NB4 (cell line): ENCODE data around the gene BARHL1.

ENCODE experiments used
- MYC ChIP-seq: IDR thresholded peaks from 2 replicates; pipeline ENCODE4 v1.6.1; 2011; ENCODE audit warnings: low read depth, low read length
- POLR2A ChIP-seq: IDR thresholded peaks from 2 replicates; pipeline ENCODE4 v1.6.1; 2011; ENCODE audit warnings: mild to moderate bottlenecking; ENCODE audit not compliant: insufficient read length; ENCODE audit errors: extremely low read depth
- TF ChIP-seq, protein P1 (sequence below): IDR thresholded peaks from one replicate; pipeline ENCODE4 v1.5.1; 2012; ENCODE audit warnings: low read depth, low read length
- TF ChIP-seq, protein P2 (sequence below): IDR thresholded peaks from 2 replicates; pipeline ENCODE4 v1.6.1; 2011; ENCODE audit warnings: low read depth, low read length

DNA sequence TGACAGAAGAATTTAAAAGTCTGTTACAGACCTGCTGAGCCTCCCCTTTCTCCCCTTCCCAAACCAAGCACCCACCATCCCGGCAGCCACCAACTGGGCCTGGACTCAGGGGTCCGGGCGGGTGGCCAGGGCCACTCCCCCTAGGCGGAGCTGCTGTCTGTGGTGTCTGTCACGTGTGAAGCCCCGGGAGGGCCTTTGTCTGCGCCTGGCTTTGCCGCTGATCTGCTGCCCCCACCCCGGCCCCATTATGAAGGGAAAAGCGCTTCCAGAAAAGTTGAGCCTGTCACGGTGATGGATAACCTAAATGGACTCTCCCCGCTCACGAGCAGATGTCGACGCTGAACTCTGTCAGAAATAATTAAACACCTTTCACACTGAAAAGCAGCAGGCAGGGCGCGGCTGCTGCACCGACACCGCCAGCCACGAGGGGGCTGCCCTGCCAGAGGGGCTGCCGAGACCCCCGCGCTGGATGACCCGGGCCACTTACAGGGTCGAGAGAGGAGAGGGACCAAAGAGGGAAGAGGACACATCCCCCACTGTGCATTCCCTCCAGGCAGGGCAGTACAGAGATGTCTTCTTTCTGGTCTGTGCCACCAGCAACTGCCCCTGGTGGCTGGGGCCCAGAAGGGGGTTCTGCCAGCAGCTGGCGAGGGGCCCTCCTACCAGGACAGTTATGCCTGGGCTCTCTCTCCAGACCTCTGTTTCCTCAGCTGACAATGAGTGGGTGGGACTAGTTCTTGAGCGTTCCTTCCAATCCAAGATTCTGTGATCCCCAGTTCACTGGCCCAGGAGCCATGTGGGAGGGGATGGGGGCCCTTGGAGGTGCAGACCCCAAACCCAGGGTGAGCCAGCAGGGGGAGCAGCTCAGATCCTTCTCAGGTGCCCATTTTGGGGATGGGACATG lies 36.0 kb upstream of the BARHL1 start:
- TF ChIP-seq, protein P1, sequence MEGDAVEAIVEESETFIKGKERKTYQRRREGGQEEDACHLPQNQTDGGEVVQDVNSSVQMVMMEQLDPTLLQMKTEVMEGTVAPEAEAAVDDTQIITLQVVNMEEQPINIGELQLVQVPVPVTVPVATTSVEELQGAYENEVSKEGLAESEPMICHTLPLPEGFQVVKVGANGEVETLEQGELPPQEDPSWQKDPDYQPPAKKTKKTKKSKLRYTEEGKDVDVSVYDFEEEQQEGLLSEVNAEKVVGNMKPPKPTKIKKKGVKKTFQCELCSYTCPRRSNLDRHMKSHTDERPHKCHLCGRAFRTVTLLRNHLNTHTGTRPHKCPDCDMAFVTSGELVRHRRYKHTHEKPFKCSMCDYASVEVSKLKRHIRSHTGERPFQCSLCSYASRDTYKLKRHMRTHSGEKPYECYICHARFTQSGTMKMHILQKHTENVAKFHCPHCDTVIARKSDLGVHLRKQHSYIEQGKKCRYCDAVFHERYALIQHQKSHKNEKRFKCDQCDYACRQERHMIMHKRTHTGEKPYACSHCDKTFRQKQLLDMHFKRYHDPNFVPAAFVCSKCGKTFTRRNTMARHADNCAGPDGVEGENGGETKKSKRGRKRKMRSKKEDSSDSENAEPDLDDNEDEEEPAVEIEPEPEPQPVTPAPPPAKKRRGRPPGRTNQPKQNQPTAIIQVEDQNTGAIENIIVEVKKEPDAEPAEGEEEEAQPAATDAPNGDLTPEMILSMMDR, result peak; percentile 26
- TF ChIP-seq MYC (no peak), POLR2A (no peak)
- TF ChIP-seq, protein P2, sequence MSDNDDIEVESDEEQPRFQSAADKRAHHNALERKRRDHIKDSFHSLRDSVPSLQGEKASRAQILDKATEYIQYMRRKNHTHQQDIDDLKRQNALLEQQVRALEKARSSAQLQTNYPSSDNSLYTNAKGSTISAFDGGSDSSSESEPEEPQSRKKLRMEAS, result no peak
